HG02981 (cell line): ENCODE results near the gene NDST1.

ENCODE experiments used
- ATAC-seq: cut with Tn5 transposase; IDR thresholded peaks from one replicate; pipeline ENCODE4 v1.9.1; 2021; ENCODE audit warnings: mild to moderate bottlenecking, moderate library complexity; ENCODE audit not compliant: unreplicated experiment

NDST1 gene

GRCh38 chr5:150601491-150602345 lies 93.8 kb downstream of the NDST1 start:
- ATAC-seq: no peak

- no peak for ATAC-seq
Observed at GRCh38 chr5:150603052-150603451, 95.1 kb downstream of the NDST1 start.

- no peak for ATAC-seq
Observed at GRCh38 chr5:150603491-150603890, 95.6 kb downstream of the NDST1 start.

GRCh38 chr5:150604010-150604409 lies 96.1 kb downstream of the NDST1 start:
- no peak for ATAC-seq

GRCh38 chr5:150604894-150605440 lies 97.0 kb downstream of the NDST1 start:
- ATAC-seq: no peak

DNA sequence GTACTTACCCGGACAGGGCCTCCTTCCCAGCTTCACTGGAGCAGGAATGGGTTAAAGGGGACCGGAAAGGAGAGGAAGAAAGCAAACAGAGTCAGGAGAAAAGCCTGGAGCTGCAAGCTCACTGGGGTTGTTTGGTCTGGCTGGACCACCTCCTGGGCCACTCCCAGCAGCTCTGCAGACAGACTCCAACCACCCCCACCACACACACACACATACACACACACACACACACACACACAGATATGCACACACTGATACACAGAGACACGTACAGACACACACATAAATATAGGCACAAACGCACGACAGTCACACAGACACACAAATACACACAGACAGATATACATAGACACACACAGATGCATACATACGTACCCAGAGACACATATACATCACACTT lies 97.6 kb downstream of the NDST1 start:
- no peak for ATAC-seq

DNA sequence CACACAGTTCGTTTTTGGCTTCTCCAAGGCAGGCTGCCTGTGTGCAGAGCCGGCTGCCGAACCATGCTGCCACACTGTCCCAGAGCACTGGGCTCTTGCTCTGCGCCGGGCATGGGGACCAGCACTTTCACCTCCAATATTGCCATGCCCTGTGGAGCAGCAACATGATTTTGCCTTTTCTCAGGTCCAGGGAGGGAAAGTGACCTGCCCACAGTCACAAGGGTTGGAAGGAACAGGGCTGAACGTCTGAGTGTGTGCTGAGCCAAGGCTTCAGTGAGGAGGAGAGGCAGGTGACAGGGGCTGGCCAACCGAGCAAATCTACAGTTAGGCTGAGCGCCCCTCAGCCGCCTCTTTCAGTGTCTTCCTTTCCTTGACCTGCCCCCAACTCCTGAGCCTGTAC lies 98.5 kb downstream of the NDST1 start:
- no peak for ATAC-seq

DNA sequence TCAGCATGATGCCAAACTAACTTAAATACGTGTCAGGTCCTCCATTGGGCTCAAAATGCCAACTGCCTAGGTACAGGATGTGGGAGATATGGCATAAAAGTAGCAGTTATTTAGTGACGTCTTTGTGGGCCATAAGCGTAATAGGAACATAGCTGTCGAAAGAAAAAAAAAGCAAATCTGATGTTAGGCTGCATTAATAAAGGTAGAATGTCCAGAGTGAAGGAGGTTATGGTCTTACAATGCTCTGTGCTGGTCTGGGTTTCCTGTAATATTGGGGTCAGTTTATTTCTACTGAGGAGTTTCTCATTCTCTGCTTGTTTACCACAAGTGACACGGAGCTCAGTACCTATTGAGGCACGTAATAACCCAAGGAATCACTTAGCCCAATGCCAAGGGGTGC lies 99.2 kb downstream of the NDST1 start:
- no peak for ATAC-seq
